HEK293 (cell line): ENCODE measurements around the gene CLPX.
A peak's percentile ranks its signal among the peaks of the same experiment; 100 is the strongest.

Source experiments
- AEBP2 ChIP-seq: fragments of 450-650 bp; formaldehyde crosslinking; IDR thresholded peaks from 2 replicates; pipeline ENCODE4 v1.5.1; 2016; ENCODE audit warnings: missing biosample characterization, missing genetic modification characterization, borderline replicate concordance
- ATF2 ChIP-seq: fragments of 450-650 bp; formaldehyde crosslinking; IDR thresholded peaks from 2 replicates; pipeline ENCODE4 v1.5.1; 2016; ENCODE audit warnings: missing biosample characterization, missing genetic modification characterization, low read depth
- BCL11A ChIP-seq: fragments of 450-650 bp; formaldehyde crosslinking; IDR thresholded peaks from 2 replicates; pipeline ENCODE4 v1.5.1; 2016; ENCODE audit warnings: low read depth, missing biosample characterization, missing genetic modification characterization
- KLF7 ChIP-seq: fragments of 450-650 bp; formaldehyde crosslinking; IDR thresholded peaks from 2 replicates; pipeline ENCODE4 v1.5.1; 2016; ENCODE audit warnings: missing biosample characterization, missing genetic modification characterization, borderline replicate concordance
- PRDM1 ChIP-seq: fragments of 450-650 bp; formaldehyde crosslinking; IDR thresholded peaks from 2 replicates; pipeline ENCODE4; 2016; ENCODE audit warnings: missing biosample characterization, missing genetic modification characterization
- PRDM2 ChIP-seq: fragments of 450-650 bp; formaldehyde crosslinking; IDR thresholded peaks from 2 replicates; pipeline ENCODE4 v1.5.1; 2016; ENCODE audit warnings: missing biosample characterization, missing genetic modification characterization, borderline replicate concordance
- SCRT1 ChIP-seq: fragments of 450-650 bp; formaldehyde crosslinking; IDR thresholded peaks from 2 replicates; pipeline ENCODE4 v1.5.1; 2016; ENCODE audit warnings: missing biosample characterization, missing genetic modification characterization, borderline replicate concordance
- SP2 ChIP-seq: fragments of 450-650 bp; formaldehyde crosslinking; IDR thresholded peaks from 2 replicates; pipeline ENCODE4 v1.5.1; 2016; ENCODE audit warnings: missing biosample characterization, missing genetic modification characterization
- TCF7L2 ChIP-seq: IDR thresholded peaks from 2 replicates; pipeline ENCODE4 v1.6.1; 2011; ENCODE audit warnings: low read depth, mild to moderate bottlenecking, inconsistent platforms, low read length, moderate library complexity, borderline replicate concordance
- TRIM28 ChIP-seq: IDR thresholded peaks from 2 replicates; pipeline ENCODE4 v1.6.1; 2011; ENCODE audit warnings: low read length, control low read depth, borderline replicate concordance
- ZBTB26 ChIP-seq: fragments of 450-650 bp; formaldehyde crosslinking; optimal IDR thresholded peaks from 2 replicates; pipeline ENCODE3; 2016; ENCODE audit warnings: missing biosample characterization, mild to moderate bottlenecking, missing genetic modification characterization
- ZBTB6 ChIP-seq: fragments of 450-650 bp; formaldehyde crosslinking; IDR thresholded peaks from 2 replicates; pipeline ENCODE4 v1.5.1; 2017; ENCODE audit warnings: missing biosample characterization, missing genetic modification characterization
- ZNF138 ChIP-seq: fragments of 450-650 bp; formaldehyde crosslinking; IDR thresholded peaks from 2 replicates; pipeline ENCODE4 v1.5.1; 2016; ENCODE audit warnings: missing biosample characterization, missing genetic modification characterization, borderline replicate concordance
- ZNF19 ChIP-seq: fragments of 450-650 bp; formaldehyde crosslinking; IDR thresholded peaks from 2 replicates; pipeline ENCODE4; 2016; ENCODE audit warnings: missing biosample characterization, missing genetic modification characterization, low read depth
- ZNF202 ChIP-seq: fragments of 450-650 bp; formaldehyde crosslinking; IDR thresholded peaks from 2 replicates; pipeline ENCODE4 v1.5.1; 2016; ENCODE audit warnings: missing biosample characterization, missing genetic modification characterization, borderline replicate concordance
- ZNF302 ChIP-seq: fragments of 450-650 bp; formaldehyde crosslinking; IDR thresholded peaks from 2 replicates; pipeline ENCODE4 v1.5.1; 2016; ENCODE audit warnings: missing biosample characterization, missing genetic modification characterization, low read depth
- ZNF354C ChIP-seq: fragments of 450-650 bp; formaldehyde crosslinking; IDR thresholded peaks from 2 replicates; pipeline ENCODE4 v1.5.1; 2016; ENCODE audit warnings: missing biosample characterization, missing genetic modification characterization, low read depth, borderline replicate concordance
- ZNF501 ChIP-seq: fragments of 450-650 bp; formaldehyde crosslinking; IDR thresholded peaks from 2 replicates; pipeline ENCODE4 v1.5.1; 2016; ENCODE audit warnings: missing biosample characterization, missing genetic modification characterization
- ZNF549 ChIP-seq: fragments of 450-650 bp; IDR thresholded peaks from 2 replicates; pipeline ENCODE4 v1.5.1; 2018; ENCODE audit warnings: missing biosample characterization, missing genetic modification characterization, mild to moderate bottlenecking, inconsistent platforms, moderate library complexity
- ZNF585B ChIP-seq: fragments of 450-650 bp; formaldehyde crosslinking; IDR thresholded peaks from 2 replicates; pipeline ENCODE4 v1.5.1; 2016; ENCODE audit warnings: missing biosample characterization, missing genetic modification characterization
- ZNF621 ChIP-seq: fragments of 450-650 bp; formaldehyde crosslinking; IDR thresholded peaks from 2 replicates; pipeline ENCODE4 v1.5.1; 2017; ENCODE audit warnings: missing biosample characterization, missing genetic modification characterization
- ZNF747 ChIP-seq: fragments of 450-650 bp; formaldehyde crosslinking; IDR thresholded peaks from 2 replicates; pipeline ENCODE4 v1.5.1; 2016; ENCODE audit warnings: missing biosample characterization, missing genetic modification characterization
- ZNF76 ChIP-seq: fragments of 450-650 bp; formaldehyde crosslinking; IDR thresholded peaks from 2 replicates; pipeline ENCODE4; 2016; ENCODE audit warnings: low read depth, missing biosample characterization, missing genetic modification characterization, borderline replicate concordance
- ZNF791 ChIP-seq: fragments of 450-650 bp; formaldehyde crosslinking; IDR thresholded peaks from 2 replicates; pipeline ENCODE4 v1.5.1; 2016; ENCODE audit warnings: missing biosample characterization, missing genetic modification characterization
- ZXDB ChIP-seq: fragments of 450-650 bp; formaldehyde crosslinking; IDR thresholded peaks from 2 replicates; pipeline ENCODE4 v1.5.1; 2016; ENCODE audit warnings: missing biosample characterization, missing genetic modification characterization
- TF ChIP-seq, protein P1 (sequence below): fragments of 450-650 bp; formaldehyde crosslinking; IDR thresholded peaks from 2 replicates; pipeline ENCODE4 v1.5.1; 2017; ENCODE audit warnings: missing biosample characterization, mild to moderate bottlenecking, missing genetic modification characterization, moderate library complexity

CLPX gene

DNA sequence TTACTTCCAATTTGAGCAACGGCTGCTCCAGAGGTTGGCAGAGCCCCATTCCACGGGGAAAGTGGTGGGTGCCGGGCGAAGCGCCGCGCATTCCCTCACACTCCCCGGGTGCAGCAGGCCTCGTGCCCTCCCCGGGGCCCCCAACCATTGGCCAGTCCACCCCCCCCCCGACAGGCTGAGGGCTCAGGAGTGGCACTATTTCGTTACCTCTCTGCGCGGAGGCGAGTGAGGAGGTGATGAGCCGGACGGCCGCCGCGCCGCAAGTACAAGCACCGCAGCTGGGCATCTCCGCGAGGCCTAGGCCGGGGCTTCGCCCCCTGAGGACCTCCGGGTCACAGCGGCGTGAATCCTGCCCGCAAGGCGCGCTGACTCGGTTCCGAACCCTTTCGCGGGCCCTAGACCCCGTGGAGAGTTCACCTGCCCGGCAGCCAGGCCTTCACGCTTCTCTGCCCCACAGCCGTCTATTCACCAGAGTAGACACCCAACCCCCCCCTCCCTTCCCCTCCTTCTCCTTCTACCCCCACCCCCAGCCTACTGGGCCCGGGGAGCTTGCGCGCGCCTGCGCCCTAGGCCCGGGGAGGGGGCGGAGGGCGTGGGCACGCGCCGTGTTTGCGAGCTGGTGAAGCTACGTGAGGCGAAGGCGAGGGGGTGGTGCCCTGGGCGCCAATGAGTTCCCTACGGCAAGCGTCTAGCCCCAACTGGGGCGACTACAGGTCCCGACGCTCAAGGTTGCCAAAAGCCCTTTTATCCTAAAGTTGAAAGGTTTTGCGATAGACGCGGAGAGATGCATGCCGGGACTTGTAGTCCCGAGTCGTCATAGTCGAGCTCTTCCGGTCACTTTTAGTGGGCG, at the start of gene CLPX (continued):
- TF ChIP-seq ZNF76 (tag by site-specific recombination), result peak; percentile 93
- TF ChIP-seq SCRT1 (tag by site-specific recombination), result no peak
- peak; percentile 77 for TF ChIP-seq ZBTB26 (tag by site-specific recombination)
- TF ChIP-seq ZNF549 (tag by site-specific recombination), result no peak
- TF ChIP-seq ZNF138 (tag by site-specific recombination), result no peak
- TF ChIP-seq KLF7 (tag by site-specific recombination), result no peak
- no peak for TF ChIP-seq ZNF302 (tag by site-specific recombination)
- no peak for TF ChIP-seq AEBP2 (tag by site-specific recombination)
- no peak for TF ChIP-seq ZNF354C
- no peak for TF ChIP-seq TRIM28
- no peak for TF ChIP-seq ZNF621 (tag by site-specific recombination)
- TF ChIP-seq ZBTB6 (tag by site-specific recombination), result no peak
- TF ChIP-seq, protein P1, sequence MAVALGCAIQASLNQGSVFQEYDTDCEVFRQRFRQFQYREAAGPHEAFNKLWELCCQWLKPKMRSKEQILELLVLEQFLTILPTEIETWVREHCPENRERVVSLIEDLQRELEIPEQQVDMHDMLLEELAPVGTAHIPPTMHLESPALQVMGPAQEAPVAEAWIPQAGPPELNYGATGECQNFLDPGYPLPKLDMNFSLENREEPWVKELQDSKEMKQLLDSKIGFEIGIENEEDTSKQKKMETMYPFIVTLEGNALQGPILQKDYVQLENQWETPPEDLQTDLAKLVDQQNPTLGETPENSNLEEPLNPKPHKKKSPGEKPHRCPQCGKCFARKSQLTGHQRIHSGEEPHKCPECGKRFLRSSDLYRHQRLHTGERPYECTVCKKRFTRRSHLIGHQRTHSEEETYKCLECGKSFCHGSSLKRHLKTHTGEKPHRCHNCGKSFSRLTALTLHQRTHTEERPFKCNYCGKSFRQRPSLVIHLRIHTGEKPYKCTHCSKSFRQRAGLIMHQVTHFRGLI (tag by site-specific recombination), result no peak
- no peak for TF ChIP-seq ZNF585B
- 0 out of 2 replicates have a peak, but pooled peaks have one; percentile 50 for TF ChIP-seq BCL11A
- TF ChIP-seq ZNF501 (tag by site-specific recombination), result no peak
- no peak for TF ChIP-seq ZNF202 (tag by site-specific recombination)
- peak; percentile 64 for TF ChIP-seq SP2 (tag by site-specific recombination)
- TF ChIP-seq ZNF19, result no peak
- no peak for TF ChIP-seq PRDM2 (tag by site-specific recombination)
- TF ChIP-seq TCF7L2, result no peak
- no peak for TF ChIP-seq PRDM1 (tag by site-specific recombination)
- no peak for TF ChIP-seq ZNF747
- TF ChIP-seq ZNF791 (tag by site-specific recombination), result no peak
- TF ChIP-seq ZXDB (tag by site-specific recombination), result no peak; the same call in 1 of the 2 replicates
- no peak for TF ChIP-seq ATF2 (tag by site-specific recombination)
